Upper lobe of right lung (tissue), 1 donor: Measurements from ENCODE around the gene NAGA. TPM values are rescaled to one million over a fixed set of nuclear protein-coding genes. Genes with fewer than 3 reads are reported as not detected.

Experiments used
- ATAC-seq: fragments of 200-7000 bp; cut with Tn5 transposase; one replicate; pipeline ENCODE4 v1.9.1; 2020; ENCODE audit warnings: mild to moderate bottlenecking, moderate library complexity
- DNase-seq: peaks from one replicate; pipeline ENCODE4 v3.0.0-alpha.2; 2020
- H3K27ac ChIP-seq: fragments of 200-600 bp; one replicate; pipeline ENCODE4 v1.8.0; 2022
- H3K27me3 ChIP-seq: fragments of 200-600 bp; one replicate; pipeline ENCODE4 v1.8.0; 2022; ENCODE audit warnings: mild to moderate bottlenecking
- H3K36me3 ChIP-seq: fragments of 200-600 bp; one replicate; pipeline ENCODE4 v1.8.0; 2022
- H3K4me1 ChIP-seq: fragments of 200-600 bp; one replicate; pipeline ENCODE4 v1.8.0; 2022
- H3K4me3 ChIP-seq: fragments of 200-600 bp; one replicate; pipeline ENCODE4 v1.8.0; 2022; ENCODE audit warnings: mild to moderate bottlenecking
- H3K9me3 ChIP-seq: fragments of 200-600 bp; one replicate; pipeline ENCODE4 v1.8.0; 2022
- intact Hi-C: fragments of 100-400 bp; cut with DNase I; formaldehyde crosslinking; loops from one replicate; pipeline ENCODE4 v1.11.0; 2022
- total RNA-seq: library from RNA; stranded (reverse); fragmentation: NEBNext Ultra II Directional; extraction: Animal tissue kit (Norgen Biotek cat#: 25700); gene quantifications from one replicate; pipeline ENCODE4 v1.2.1, GENCODE V29; 2021
- TF ChIP-seq, protein P1 (sequence below): fragments of 200-600 bp; IDR thresholded peaks from one replicate; pipeline ENCODE4 v1.8.0; 2022; ENCODE audit warnings: antibody characterized with exemption
- donor health status: DM: no; HTN: yes; CAD: no; lungs with severe emphysema.

NAGA gene
- total RNA-seq, 1 donor from 2014 or later, result 28.6 TPM

DNA sequence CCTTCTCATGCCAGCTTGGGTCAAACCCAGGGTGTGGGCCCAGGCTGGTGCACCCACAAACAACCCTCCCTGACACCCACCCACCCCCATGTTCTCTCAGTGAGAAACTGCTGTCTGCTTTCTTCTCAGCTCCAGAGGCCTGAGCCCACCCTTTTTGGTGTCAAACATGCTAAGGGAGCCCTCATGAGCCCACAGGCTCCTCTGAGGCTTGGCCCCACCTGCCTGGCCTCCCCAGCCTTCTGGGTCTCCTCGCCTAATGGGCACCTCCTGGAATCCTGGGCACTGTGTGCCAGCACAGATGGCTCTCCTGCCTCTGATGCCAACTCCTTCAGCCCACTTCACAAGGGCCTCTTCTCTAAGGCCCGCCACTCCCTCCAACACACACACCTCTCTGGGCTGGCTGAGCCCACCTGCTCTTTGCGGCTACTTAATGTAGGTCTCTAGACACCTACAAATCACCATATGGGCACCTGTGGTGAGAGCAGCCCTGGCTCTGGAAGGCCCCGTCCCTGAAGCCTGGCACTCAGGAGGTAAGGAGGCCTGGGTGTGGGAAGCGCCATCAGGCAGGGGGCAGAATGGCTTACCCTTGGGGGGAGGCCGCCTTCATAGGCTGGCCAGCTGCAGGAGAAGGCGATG is 4.4 kb downstream of the NAGA start:
- intact Hi-C loops, result no loop called here
- ATAC-seq, result no peak
- Histone ChIP-seq H3K36me3 (peaks cover 40% of the 10 kb centered on the region), H3K4me3 (no peak overlapping the region), H3K27me3 (no peaks in the 10 kb centered on the region), H3K4me1 (peaks cover 12% of the 10 kb centered on the region), H3K9me3 (no peaks in the 10 kb centered on the region), H3K27ac (no peak overlapping the region)
- DNase-seq, result no peak
- TF ChIP-seq, protein P1, sequence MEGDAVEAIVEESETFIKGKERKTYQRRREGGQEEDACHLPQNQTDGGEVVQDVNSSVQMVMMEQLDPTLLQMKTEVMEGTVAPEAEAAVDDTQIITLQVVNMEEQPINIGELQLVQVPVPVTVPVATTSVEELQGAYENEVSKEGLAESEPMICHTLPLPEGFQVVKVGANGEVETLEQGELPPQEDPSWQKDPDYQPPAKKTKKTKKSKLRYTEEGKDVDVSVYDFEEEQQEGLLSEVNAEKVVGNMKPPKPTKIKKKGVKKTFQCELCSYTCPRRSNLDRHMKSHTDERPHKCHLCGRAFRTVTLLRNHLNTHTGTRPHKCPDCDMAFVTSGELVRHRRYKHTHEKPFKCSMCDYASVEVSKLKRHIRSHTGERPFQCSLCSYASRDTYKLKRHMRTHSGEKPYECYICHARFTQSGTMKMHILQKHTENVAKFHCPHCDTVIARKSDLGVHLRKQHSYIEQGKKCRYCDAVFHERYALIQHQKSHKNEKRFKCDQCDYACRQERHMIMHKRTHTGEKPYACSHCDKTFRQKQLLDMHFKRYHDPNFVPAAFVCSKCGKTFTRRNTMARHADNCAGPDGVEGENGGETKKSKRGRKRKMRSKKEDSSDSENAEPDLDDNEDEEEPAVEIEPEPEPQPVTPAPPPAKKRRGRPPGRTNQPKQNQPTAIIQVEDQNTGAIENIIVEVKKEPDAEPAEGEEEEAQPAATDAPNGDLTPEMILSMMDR, result no peak

DNA sequence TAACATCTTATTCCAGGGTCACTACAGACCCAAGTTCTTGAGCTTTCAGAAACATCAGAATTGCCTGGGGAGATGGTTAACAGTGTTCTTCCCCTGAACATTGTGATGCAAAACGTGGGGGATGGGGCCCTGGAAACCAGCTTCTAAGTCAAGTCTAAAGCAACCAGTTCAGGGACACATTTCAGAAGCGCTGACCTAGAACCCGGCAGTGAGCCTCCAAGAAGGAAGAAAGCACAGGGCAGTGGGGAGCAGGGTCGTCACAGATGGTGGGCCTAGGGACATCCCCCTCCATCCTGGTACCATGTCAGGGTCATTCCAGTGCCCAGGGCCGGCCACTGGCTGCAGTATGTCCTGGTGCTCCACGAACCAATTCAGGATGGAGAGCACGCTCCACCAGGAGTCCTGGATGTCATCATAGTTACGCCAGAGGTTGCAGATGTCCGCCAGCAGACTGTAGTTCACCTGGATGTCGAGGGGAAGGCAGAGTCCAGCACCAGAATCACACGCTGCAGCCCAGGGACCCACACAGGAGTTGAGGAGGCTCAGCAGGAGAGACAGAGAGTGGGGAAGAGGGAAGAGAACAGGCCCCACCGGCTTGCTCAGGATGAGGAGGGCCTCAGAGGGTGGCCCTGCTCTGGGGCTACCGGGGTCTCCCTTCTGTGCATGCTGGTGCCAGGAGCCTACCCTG is 5.0 kb downstream of the NAGA start:
- peaks cover 46% of the 10 kb centered on the region for H3K36me3 ChIP-seq
- no peak for ATAC-seq
- intact Hi-C loops, result no loop called here

DNA sequence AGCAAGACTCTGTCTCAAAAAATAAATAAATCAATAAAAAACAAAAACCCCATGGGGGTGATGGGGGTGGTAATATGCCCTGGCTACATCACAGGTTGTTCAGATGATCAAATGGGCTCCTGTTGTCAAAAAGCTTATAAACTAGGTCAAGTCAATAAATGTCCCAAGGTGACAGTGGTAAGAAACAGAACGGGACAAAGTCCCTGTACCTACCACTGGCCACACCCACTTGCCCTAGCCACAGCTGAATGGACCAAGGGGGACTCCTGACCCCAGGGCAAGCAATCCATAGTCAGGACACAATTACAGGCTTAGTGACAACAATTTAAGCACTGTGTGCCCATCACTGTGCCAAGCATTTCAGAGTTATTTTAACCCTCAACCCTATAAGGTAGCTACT is 6.0 kb downstream of the NAGA start:
- Histone ChIP-seq H3K4me3 (no peak overlapping the region), H3K27ac (no peak overlapping the region), H3K9me3 (no peaks in the 10 kb centered on the region), H3K27me3 (no peaks in the 10 kb centered on the region), H3K36me3 (peaks cover 56% of the 10 kb centered on the region), H3K4me1 (peaks cover 3% of the 10 kb centered on the region)
- DNase-seq (no peak), ATAC-seq (no peak)
- intact Hi-C loops, result no loop called here
- TF ChIP-seq, protein P1, result no peak

More for the DNA sequence above, 5.0 kb downstream of the NAGA start:
- Histone ChIP-seq H3K27me3 (no peaks in the 10 kb centered on the region), H3K4me1 (peaks cover 9% of the 10 kb centered on the region), H3K27ac (no peak overlapping the region), H3K4me3 (no peak overlapping the region), H3K9me3 (no peaks in the 10 kb centered on the region)
- DNase-seq, result no peak
- TF ChIP-seq, protein P1, result no peak

DNA sequence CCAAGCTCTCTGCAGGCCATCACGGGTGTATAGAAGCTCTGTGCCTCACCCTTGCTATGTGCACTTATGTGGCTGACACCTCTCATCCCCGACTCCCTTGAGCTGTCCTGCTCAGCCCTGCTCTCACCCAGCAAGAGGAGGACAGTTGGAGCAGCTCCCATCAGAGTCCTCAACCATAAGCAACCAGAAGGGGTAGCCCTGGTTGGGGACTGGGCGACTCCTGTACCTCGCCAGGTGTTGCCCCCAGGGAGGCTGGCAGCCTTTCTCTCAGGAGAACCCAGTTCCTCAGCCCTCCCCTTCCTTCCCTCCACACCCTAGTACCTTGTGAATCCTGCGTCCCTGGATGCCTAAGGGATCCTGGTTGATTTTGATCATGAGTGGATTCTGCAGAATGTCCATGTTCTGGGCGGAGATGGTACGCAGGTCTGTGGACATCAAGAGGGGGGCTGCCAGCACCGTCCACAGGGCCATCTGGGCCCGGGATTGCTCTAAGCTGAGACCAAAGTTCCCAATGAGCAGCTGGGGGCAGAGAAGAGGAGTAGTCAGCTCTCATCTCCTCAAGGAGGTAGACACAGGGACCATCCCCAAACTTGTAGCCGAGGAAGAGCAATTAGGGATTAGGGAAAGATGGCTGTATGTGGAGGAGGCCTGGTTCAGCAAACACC is 8.0 kb downstream of the NAGA start:
- Histone ChIP-seq H3K4me3 (no peak overlapping the region), H3K36me3 (peaks cover 60% of the 10 kb centered on the region), H3K9me3 (no peaks in the 10 kb centered on the region), H3K27ac (no peak overlapping the region), H3K4me1 (no peaks in the 10 kb centered on the region), H3K27me3 (no peaks in the 10 kb centered on the region)
- intact Hi-C loops, result no loop called here
- ATAC-seq, result no peak
- DNase-seq, result no peak
- TF ChIP-seq, protein P1, result no peak

DNA sequence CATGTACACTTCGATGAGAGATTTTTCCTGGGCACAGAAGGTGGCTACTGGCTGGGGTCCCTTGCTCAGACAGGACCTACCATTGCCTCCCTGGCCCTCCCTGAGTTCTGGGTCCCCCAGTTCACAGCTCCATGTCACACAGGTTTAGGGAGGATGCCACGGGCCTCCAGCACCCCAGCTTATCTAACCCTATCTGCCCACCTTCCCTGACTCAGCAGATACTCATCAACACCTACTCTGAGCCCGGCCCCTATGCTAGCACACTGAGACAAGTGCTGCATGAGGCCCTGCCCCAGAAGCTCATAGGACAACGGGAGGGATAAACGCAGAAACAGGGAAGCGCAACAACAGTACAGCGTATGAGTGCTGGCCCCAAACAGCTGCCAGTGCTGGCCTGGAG is 9.6 kb downstream of the NAGA start:
- H3K9me3 ChIP-seq, result peaks cover 11% of the 10 kb centered on the region
- TF ChIP-seq, protein P1, result no peak
- no peak overlapping the region for H3K4me3 ChIP-seq
- no peaks in the 10 kb centered on the region for H3K4me1 ChIP-seq
- peaks cover 47% of the 10 kb centered on the region for H3K36me3 ChIP-seq
- DNase-seq (no peak), ATAC-seq (no peak)
- intact Hi-C loops, result no loop called here
- no peak overlapping the region for H3K27ac ChIP-seq
- no peaks in the 10 kb centered on the region for H3K27me3 ChIP-seq
